PFSK-1 (cell line): ENCODE data around the gene TSPAN4.

ENCODE experiments used
- FOXP2 ChIP-seq: optimal IDR thresholded peaks from 2 replicates; pipeline ENCODE3; 2011; ENCODE audit warnings: borderline replicate concordance, control low read depth, inconsistent platforms; ENCODE audit not compliant: insufficient read depth; ENCODE audit errors: extremely low read length, extremely low read depth
- POLR2AphosphoS5 ChIP-seq: IDR thresholded peaks from 2 replicates; pipeline ENCODE4 v1.6.1; 2012; ENCODE audit warnings: low read depth, mild to moderate bottlenecking, control low read depth, low read length, moderate library complexity
- REST ChIP-seq, 2 experiments: IDR thresholded peaks; 2 replicates each; pipeline versions ENCODE4 v1.6.1 to v1.8.0; 2011 to 2012; ENCODE audit warnings: low read depth in 2 of 2, low read length in 2 of 2, control low read depth in 1 of 2, inconsistent platforms in 1 of 2, mild to moderate bottlenecking in 1 of 2, moderate library complexity in 1 of 2; ENCODE audit not compliant: insufficient read depth in 1 of 2
- SIN3A ChIP-seq: IDR thresholded peaks from 2 replicates; pipeline ENCODE4 v1.6.1; 2012; ENCODE audit warnings: mild to moderate bottlenecking, low read length, moderate library complexity, borderline replicate concordance; ENCODE audit not compliant: insufficient read depth
- TAF1 ChIP-seq: IDR thresholded peaks from 2 replicates; pipeline ENCODE4 v1.6.1; 2012; ENCODE audit warnings: low read length, control low read depth, borderline replicate concordance; ENCODE audit not compliant: insufficient read depth

TSPAN4 gene

GRCh38 chr11:910044-910588, 67.5 kb downstream of the TSPAN4 start:
- TF ChIP-seq SIN3A (no peak), REST (IDR thresholded peaks at IDR 0.05; ENCODE audit: insufficient read depth in 1 of 2, low read depth in 2 of 2, low read length in 2 of 2) (no peak), TAF1 (no peak), POLR2AphosphoS5 (no peak), FOXP2 (no peak)

GRCh38 chr11:910589-911030, 68.0 kb downstream of the TSPAN4 start, which contains the start of gene CHID1:
Gene CHID1, minus strand, starts transcription at chr11:910810. Its CDS starts 5,994 bp downstream, at chr11:904816.
- TF ChIP-seq TAF1 (no peak), SIN3A (no peak), POLR2AphosphoS5 (peak; percentile 86), FOXP2 (peak; percentile 50), REST (IDR thresholded peaks at IDR 0.05; ENCODE audit: insufficient read depth in 1 of 2, low read depth in 2 of 2, low read length in 2 of 2) (no peak)

- TF ChIP-seq SIN3A, result no peak
- TF ChIP-seq POLR2AphosphoS5, result 0 out of 2 replicates have a peak, but pooled peaks have one; percentile 55
- 0 out of 4 replicates have a peak, but pooled peaks of 1 of the 2 experiments have one; percentile 52 for TF ChIP-seq REST (IDR thresholded peaks at IDR 0.05; ENCODE audit: insufficient read depth in 1 of 2, low read depth in 2 of 2, low read length in 2 of 2)
- TF ChIP-seq FOXP2, result no peak
- peak; percentile 71; the same call in 1 of the 2 replicates for TF ChIP-seq TAF1
Measured at GRCh38 chr11:911031-911889, 68.6 kb downstream of the TSPAN4 start.

GRCh38 chr11:911890-912219, 69.2 kb downstream of the TSPAN4 start:
- TF ChIP-seq FOXP2 (no peak), SIN3A (no peak), POLR2AphosphoS5 (no peak), TAF1 (no peak), REST (IDR thresholded peaks at IDR 0.05; ENCODE audit: insufficient read depth in 1 of 2, low read depth in 2 of 2, low read length in 2 of 2) (no peak)

- TF ChIP-seq POLR2AphosphoS5 (no peak), REST (IDR thresholded peaks at IDR 0.05; ENCODE audit: insufficient read depth in 1 of 2, low read depth in 2 of 2, low read length in 2 of 2) (no peak), FOXP2 (no peak), TAF1 (no peak), SIN3A (no peak)
Measured at GRCh38 chr11:912266-912665, 69.6 kb downstream of the TSPAN4 start.
